Measurements from ENCODE around the gene ADAMTS9. TPM values are rescaled to one million over a fixed set of nuclear protein-coding genes. Genes with fewer than 3 reads are reported as not detected.

The ADAMTS9 gene
- total and polyA plus RNA-seq, 2 donors (not counting 3 experiments of a cell fraction or from before 2014, with no cell fraction given), result 6.5 to 23.9 TPM

DNA sequence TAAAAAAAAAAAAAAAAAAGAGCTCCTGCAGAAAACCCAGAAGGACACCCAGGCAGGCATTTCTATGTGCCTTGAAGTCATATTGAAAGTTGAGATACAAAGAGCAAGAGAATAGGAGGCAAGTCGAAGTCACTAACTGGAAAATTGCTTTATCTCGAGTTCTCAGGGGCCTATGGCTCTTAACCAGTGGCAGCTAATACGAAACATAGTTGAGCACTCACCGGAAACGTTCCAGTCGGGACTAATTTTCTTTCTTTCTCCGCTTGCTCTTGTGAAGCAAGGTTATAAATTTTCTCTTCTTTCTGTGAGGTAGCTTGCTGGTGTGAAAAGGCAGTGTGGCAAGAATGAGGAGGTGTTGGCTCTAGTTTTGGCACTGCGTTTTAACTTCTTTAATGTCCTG lies 181.5 kb downstream of the ADAMTS9 start:
- H2AFZ ChIP-seq (ENCODE audit: low read depth, low read length), result no peak overlapping the region
- no peak overlapping the region for H3K4me2 ChIP-seq (ENCODE audit: insufficient read depth, low read length)
- DNase-seq (ENCODE audit: low read depth, low spot score), result no peak
- dilution Hi-C loops (cut with MboI; ENCODE audit: extremely low pct_ligation_motif_present, low sequenced_read_pairs) (no loop called here), intact Hi-C loops (cut with micrococcal nuclease) (no loop called here)
- peaks cover 0 to 2% of the 10 kb centered on the region in 2 experiments for H3K27me3 ChIP-seq (ENCODE audit: control insufficient read depth in 2 of 2, insufficient read depth in 2 of 2, low read length in 2 of 2)
- H3K4me3 ChIP-seq (replicated peaks in 1 of 3; ENCODE audit: insufficient read depth in 1 of 3, low read depth in 1 of 3, low read length in 3 of 3), result no peak overlapping the region
- no TSS peak for BruUV-seq (replicated peaks)
- no peaks in the 10 kb centered on the region for H3K79me2 ChIP-seq (ENCODE audit: control insufficient read depth, insufficient read depth, low read length)
- POLR2A ChIA-PET, result no interaction called here
- no peaks in the 10 kb centered on the region for H3K9me3 ChIP-seq (replicated peaks; ENCODE audit: control insufficient read depth, insufficient read depth, low read length)
- no peak for FAIRE-seq
- H3K9me1 ChIP-seq (replicated peaks; ENCODE audit: control insufficient read depth, extremely low read depth, insufficient read depth, low read length), result no peaks in the 10 kb centered on the region
- H3K36me3 ChIP-seq (ENCODE audit: control insufficient read depth in 2 of 2, extremely low read depth in 1 of 2, insufficient read depth in 2 of 2, low read length in 2 of 2), result no peaks in the 10 kb centered on the region
- CTCF ChIA-PET, result interaction anchor here (0.8 to 1.6 kb wide), 3 partner anchors 12 to 43 kb away, joined by 3 to 5 read pairs (median 3); no protein-coding TSS in a partner anchor
- no peak overlapping the region for H3K27ac ChIP-seq (ENCODE audit: insufficient read depth, low read depth, low read length)
- H4K20me1 ChIP-seq (replicated peaks; ENCODE audit: control insufficient read depth, extremely low read depth, insufficient read depth, low read length), result no peaks in the 10 kb centered on the region
- no peak for TF ChIP-seq JUN (IDR thresholded peaks at IDR 0.05; ENCODE audit: borderline replicate concordance, insufficient read depth, insufficient read length, low read depth)
- TF ChIP-seq EZH2 (IDR thresholded peaks at IDR 0.05; ENCODE audit: borderline replicate concordance, low read depth, low read length, severe bottlenecking), result no peak
- no peak for TF ChIP-seq FOS (IDR thresholded peaks at IDR 0.05; ENCODE audit: borderline replicate concordance, insufficient read depth, low read length)
- TF ChIP-seq GATA2 (IDR thresholded peaks at IDR 0.05; ENCODE audit: insufficient read depth, insufficient read length, low read depth, low read length), result no peak
- TF ChIP-seq, protein P1, sequence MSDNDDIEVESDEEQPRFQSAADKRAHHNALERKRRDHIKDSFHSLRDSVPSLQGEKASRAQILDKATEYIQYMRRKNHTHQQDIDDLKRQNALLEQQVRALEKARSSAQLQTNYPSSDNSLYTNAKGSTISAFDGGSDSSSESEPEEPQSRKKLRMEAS (IDR thresholded peaks at IDR 0.05; ENCODE audit: insufficient read depth, insufficient read length), result no peak
- TF ChIP-seq POLR2A (IDR thresholded peaks at IDR 0.05; ENCODE audit: low read depth, low read length), result no peak
- no peak for TF ChIP-seq POLR2AphosphoS5 (IDR thresholded peaks at IDR 0.05; ENCODE audit: insufficient read depth, low read depth, low read length)
- TF ChIP-seq, protein P2, sequence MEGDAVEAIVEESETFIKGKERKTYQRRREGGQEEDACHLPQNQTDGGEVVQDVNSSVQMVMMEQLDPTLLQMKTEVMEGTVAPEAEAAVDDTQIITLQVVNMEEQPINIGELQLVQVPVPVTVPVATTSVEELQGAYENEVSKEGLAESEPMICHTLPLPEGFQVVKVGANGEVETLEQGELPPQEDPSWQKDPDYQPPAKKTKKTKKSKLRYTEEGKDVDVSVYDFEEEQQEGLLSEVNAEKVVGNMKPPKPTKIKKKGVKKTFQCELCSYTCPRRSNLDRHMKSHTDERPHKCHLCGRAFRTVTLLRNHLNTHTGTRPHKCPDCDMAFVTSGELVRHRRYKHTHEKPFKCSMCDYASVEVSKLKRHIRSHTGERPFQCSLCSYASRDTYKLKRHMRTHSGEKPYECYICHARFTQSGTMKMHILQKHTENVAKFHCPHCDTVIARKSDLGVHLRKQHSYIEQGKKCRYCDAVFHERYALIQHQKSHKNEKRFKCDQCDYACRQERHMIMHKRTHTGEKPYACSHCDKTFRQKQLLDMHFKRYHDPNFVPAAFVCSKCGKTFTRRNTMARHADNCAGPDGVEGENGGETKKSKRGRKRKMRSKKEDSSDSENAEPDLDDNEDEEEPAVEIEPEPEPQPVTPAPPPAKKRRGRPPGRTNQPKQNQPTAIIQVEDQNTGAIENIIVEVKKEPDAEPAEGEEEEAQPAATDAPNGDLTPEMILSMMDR (IDR thresholded peaks at IDR 0.05; ENCODE audit: extremely low read depth in 1 of 2, insufficient read depth in 1 of 2, low read depth in 1 of 2, low read length in 2 of 2), result no peak
- TF ChIP-seq MYC (IDR thresholded peaks at IDR 0.05; ENCODE audit: low read depth, low read length), result no peak
- H3K9ac ChIP-seq (replicated peaks; ENCODE audit: extremely low read depth, insufficient read depth, low read length), result no peak overlapping the region
- H3K4me1 ChIP-seq (ENCODE audit: control insufficient read depth, extremely low read depth, insufficient read depth, low read length), result peaks cover 9% of the 10 kb centered on the region
